Activated T-cell treated with anti-CD3 and anti-CD28 coated beads, Interleukin-2, amount 50 U/mL, for 72 hours (primary cell): ENCODE data around the gene GLYATL2. TPM values are rescaled to one million over a fixed set of nuclear protein-coding genes. Genes with fewer than 3 reads are reported as not detected.
A peak's percentile ranks its signal among the peaks of the same experiment; 100 is the strongest.

Experiments
- ATAC-seq, 2 donors: fragments of 150-1000 bp; cut with Tn5 transposase; replicated peaks in 1 of 2; 2 replicates each; pipeline ENCODE4 v1.10.0; 2021; ENCODE audit warnings: moderate library complexity in 2 of 2, mild to moderate bottlenecking in 1 of 2
- DNase-seq, 2 donors: peaks; one replicate each; pipeline ENCODE4 v3.0.0; 2021 to 2022; ENCODE audit warnings: mixed read lengths in 1 of 2
- H3K27ac Mint-ChIP-seq: one replicate; pipeline ENCODE4 v1.8.0; 2022; ENCODE audit warnings: mild to moderate bottlenecking, moderate library complexity, mixed read lengths
- H3K27me3 Mint-ChIP-seq: one replicate; pipeline ENCODE4 v1.8.0; 2022; ENCODE audit warnings: low read depth, mixed read lengths
- H3K36me3 Mint-ChIP-seq, 2 donors: one replicate each; pipeline ENCODE4 v1.8.0; 2022; ENCODE audit warnings: mixed read lengths in 2 of 2, mild to moderate bottlenecking in 1 of 2; ENCODE audit not compliant: insufficient read depth in 2 of 2
- H3K4me1 Mint-ChIP-seq: one replicate; pipeline ENCODE4 v1.8.0; 2022; ENCODE audit warnings: low read depth, mixed read lengths
- H3K4me3 Mint-ChIP-seq, 2 donors: one replicate each; pipeline ENCODE4 v1.8.0; 2022; ENCODE audit warnings: mild to moderate bottlenecking in 2 of 2, mixed read lengths in 2 of 2, moderate library complexity in 2 of 2
- H3K9me3 Mint-ChIP-seq, 2 donors: one replicate each; pipeline ENCODE4 v1.8.0; 2022; ENCODE audit warnings: mixed read lengths in 2 of 2
- total RNA-seq, 2 donors: library from RNA; stranded (reverse); gene quantifications; one replicate each; pipeline ENCODE4 v1.2.3, GENCODE V29; 2022

Gene GLYATL2
- not detected for total RNA-seq

- no peaks in the 10 kb centered on the region for H3K9me3 Mint-ChIP-seq
- H3K27me3 Mint-ChIP-seq = peaks cover 24% of the 10 kb centered on the region
- H3K4me1 Mint-ChIP-seq = no peaks in the 10 kb centered on the region
- no peaks in the 10 kb centered on the region for H3K36me3 Mint-ChIP-seq
- no peak within 1 kb of the TSS for H3K27ac Mint-ChIP-seq
- H3K4me3 Mint-ChIP-seq = no peak within 1 kb of the TSS
- ATAC-seq = no peak
- no peak for DNase-seq
These were observed at the start of gene GLYATL2 for GRCh38 chr11:58844361-58845005. TSS of gene GLYATL2 (minus strand) at chr11:58844704. CDS start at chr11:58839612, 5,092 bp downstream.

GRCh38 chr11:58893899-58894298 lies 49.4 kb upstream of the GLYATL2 start:
- DNase-seq (no peak), ATAC-seq (no peak)
- no peaks in the 10 kb centered on the region for H3K4me1 Mint-ChIP-seq
- no peaks in the 10 kb centered on the region for H3K9me3 Mint-ChIP-seq
- no peaks in the 10 kb centered on the region for H3K36me3 Mint-ChIP-seq
- no peak overlapping the region for H3K4me3 Mint-ChIP-seq
- no peak overlapping the region for H3K27ac Mint-ChIP-seq
- peaks cover 32% of the 10 kb centered on the region for H3K27me3 Mint-ChIP-seq

DNA sequence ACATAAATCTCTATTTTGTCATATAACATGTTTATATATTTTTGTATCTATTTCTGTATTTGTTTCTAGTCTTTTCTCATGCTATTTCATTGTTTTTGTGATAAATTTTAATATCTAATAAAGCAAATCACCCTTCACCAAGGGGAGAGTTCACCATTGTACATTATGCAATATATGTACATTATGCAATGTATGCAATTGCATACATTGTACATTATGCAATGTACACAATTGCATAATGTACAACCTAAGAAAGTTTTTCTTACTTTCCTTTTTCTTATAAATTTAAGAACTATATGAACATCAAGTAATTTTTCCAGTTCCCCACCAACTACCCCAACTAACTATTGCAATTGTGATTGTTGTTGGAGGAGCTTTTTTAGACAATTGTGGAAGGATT lies 44.1 kb upstream of the GLYATL2 start:
- DNase-seq = no peak
- Mint-ChIP-seq H3K36me3 (no peaks in the 10 kb centered on the region), H3K4me1 (no peaks in the 10 kb centered on the region), H3K9me3 (no peaks in the 10 kb centered on the region), H3K4me3 (no peak overlapping the region), H3K27me3 (peaks cover 32% of the 10 kb centered on the region), H3K27ac (no peak overlapping the region)
- no peak for ATAC-seq

- Mint-ChIP-seq H3K27me3 (peaks cover 29% of the 10 kb centered on the region), H3K9me3 (peaks cover 0 to 2% of the 10 kb centered on the region in 2 donors), H3K27ac (no peak overlapping the region), H3K4me3 (no peak overlapping the region), H3K4me1 (no peaks in the 10 kb centered on the region), H3K36me3 (no peaks in the 10 kb centered on the region)
- DNase-seq (no peak), ATAC-seq (no peak)
These were observed 42.9 kb upstream of the GLYATL2 start for GRCh38 chr11:58887452-58887851.

DNA sequence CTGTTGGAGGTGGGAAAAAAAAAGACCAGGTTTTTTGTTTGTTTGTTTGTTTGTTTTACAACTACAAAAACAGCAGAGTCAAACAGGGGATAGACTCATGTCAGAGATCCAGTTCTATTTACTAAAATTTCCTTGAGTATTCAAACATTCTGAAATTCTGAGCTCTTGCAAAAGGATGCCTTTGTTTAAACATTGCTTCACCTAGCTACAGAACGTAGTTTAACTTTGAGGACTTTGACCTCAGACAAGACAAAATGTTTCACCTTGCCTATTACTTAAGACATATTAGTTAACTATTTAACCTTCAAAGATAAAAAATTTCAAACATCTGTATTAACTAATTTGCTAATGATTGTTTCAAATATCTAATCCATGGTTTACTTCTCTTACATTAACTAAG lies 36.1 kb upstream of the GLYATL2 start:
- H3K27me3 Mint-ChIP-seq = no peaks in the 10 kb centered on the region
- no peak for ATAC-seq

DNA sequence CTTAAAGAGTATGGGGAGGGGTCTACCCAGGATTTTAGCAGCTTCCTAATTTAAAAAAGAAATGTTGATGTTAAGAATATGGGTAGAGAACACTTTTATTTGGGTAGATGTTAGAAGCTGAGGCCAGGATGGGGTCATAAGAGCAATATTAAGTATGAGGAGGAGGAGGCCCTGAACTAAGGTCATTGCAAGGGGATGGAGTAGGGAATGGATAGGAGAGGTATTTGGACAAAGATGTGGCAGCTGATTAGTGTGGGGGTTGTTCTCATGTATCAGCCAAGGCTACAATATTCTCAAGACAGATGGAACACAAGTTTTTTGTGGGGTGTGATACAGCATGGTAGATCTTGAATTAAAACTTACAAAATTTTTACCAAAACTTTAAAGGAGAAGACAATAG lies 35.7 kb upstream of the GLYATL2 start:
- H3K27me3 Mint-ChIP-seq = no peaks in the 10 kb centered on the region
- H3K36me3 Mint-ChIP-seq = no peaks in the 10 kb centered on the region
- DNase-seq (no peak), ATAC-seq (no peak)
- no peaks in the 10 kb centered on the region for H3K4me1 Mint-ChIP-seq
- peaks cover 0 to 5% of the 10 kb centered on the region in 2 donors for H3K9me3 Mint-ChIP-seq
- H3K27ac Mint-ChIP-seq = no peak overlapping the region
- no peak overlapping the region for H3K4me3 Mint-ChIP-seq

More for the DNA sequence above, 36.1 kb upstream of the GLYATL2 start:
- H3K9me3 Mint-ChIP-seq = peaks cover 0 to 5% of the 10 kb centered on the region in 2 donors
- no peak for DNase-seq
- H3K27ac Mint-ChIP-seq = no peak overlapping the region
- H3K4me1 Mint-ChIP-seq = no peaks in the 10 kb centered on the region
- no peak overlapping the region for H3K4me3 Mint-ChIP-seq
- H3K36me3 Mint-ChIP-seq = no peaks in the 10 kb centered on the region

- ATAC-seq = peak in 1 of 2 donors; percentile 19
- no peak overlapping the region for H3K27ac Mint-ChIP-seq
- no peaks in the 10 kb centered on the region for H3K4me1 Mint-ChIP-seq
- peaks cover 0 to under 1% of the 10 kb centered on the region in 2 donors for H3K36me3 Mint-ChIP-seq
- peaks cover 0 to 8% of the 10 kb centered on the region in 2 donors for H3K9me3 Mint-ChIP-seq
- peaks cover 11% of the 10 kb centered on the region for H3K27me3 Mint-ChIP-seq
- DNase-seq = no peak
- H3K4me3 Mint-ChIP-seq = no peak overlapping the region
These were observed 23.1 kb upstream of the GLYATL2 start for GRCh38 chr11:58867556-58867955.

DNA sequence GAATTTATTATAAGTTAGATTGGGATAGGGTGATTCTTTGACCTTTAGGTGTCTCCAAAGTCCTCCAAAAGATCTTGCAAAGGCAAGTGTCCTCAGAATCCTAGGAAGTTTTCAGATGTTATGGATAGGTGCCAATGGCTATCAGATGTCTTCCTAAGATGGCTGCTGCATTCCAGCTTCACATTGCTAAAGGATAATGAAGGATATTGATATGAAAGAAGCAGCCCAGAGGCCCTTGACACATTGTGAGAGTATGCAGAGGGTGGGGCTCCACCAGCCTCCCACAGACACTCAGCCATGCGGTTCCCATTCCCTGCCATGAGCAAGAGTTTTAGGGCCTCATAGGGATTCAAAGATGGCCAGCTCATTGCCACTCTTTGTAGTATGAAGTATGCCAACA lies 22.3 kb upstream of the GLYATL2 start:
- Mint-ChIP-seq H3K4me3 (no peak overlapping the region), H3K27ac (no peak overlapping the region), H3K27me3 (peaks cover 16% of the 10 kb centered on the region)

GRCh38 chr11:58864335-58864734 lies 19.8 kb upstream of the GLYATL2 start:
- Mint-ChIP-seq H3K36me3 (peaks cover 2 to 8% of the 10 kb centered on the region in 2 donors), H3K4me3 (no peak overlapping the region), H3K4me1 (no peaks in the 10 kb centered on the region), H3K27ac (no peak overlapping the region), H3K27me3 (peaks cover 24% of the 10 kb centered on the region), H3K9me3 (peaks cover 3 to 10% of the 10 kb centered on the region in 2 donors)
- no peak for ATAC-seq
- DNase-seq = no peak

More for the DNA sequence above, 22.3 kb upstream of the GLYATL2 start:
- ATAC-seq (no peak), DNase-seq (no peak)
- Mint-ChIP-seq H3K36me3 (peaks cover 2 to 8% of the 10 kb centered on the region in 2 donors), H3K4me1 (no peaks in the 10 kb centered on the region), H3K9me3 (peaks cover 3 to 10% of the 10 kb centered on the region in 2 donors)

- ATAC-seq (no peak), DNase-seq (no peak)
- Mint-ChIP-seq H3K36me3 (peaks cover 2 to 8% of the 10 kb centered on the region in 2 donors), H3K27me3 (peaks cover 29% of the 10 kb centered on the region), H3K4me1 (no peaks in the 10 kb centered on the region), H3K9me3 (peaks cover 3 to 10% of the 10 kb centered on the region in 2 donors), H3K4me3 (no peak overlapping the region), H3K27ac (no peak overlapping the region)
These were observed 19.2 kb upstream of the GLYATL2 start for GRCh38 chr11:58863697-58864096.

- Mint-ChIP-seq H3K4me1 (no peaks in the 10 kb centered on the region), H3K4me3 (no peak overlapping the region), H3K27ac (no peak overlapping the region), H3K9me3 (peaks cover 3 to 10% of the 10 kb centered on the region in 2 donors), H3K27me3 (peaks cover 37% of the 10 kb centered on the region), H3K36me3 (peaks cover 2 to 8% of the 10 kb centered on the region in 2 donors)
- no peak for DNase-seq
- ATAC-seq = no peak
These were observed 17.0 kb upstream of the GLYATL2 start for GRCh38 chr11:58861533-58861932.

GRCh38 chr11:58856806-58857205 lies 12.3 kb upstream of the GLYATL2 start:
- DNase-seq (no peak), ATAC-seq (no peak)

DNA sequence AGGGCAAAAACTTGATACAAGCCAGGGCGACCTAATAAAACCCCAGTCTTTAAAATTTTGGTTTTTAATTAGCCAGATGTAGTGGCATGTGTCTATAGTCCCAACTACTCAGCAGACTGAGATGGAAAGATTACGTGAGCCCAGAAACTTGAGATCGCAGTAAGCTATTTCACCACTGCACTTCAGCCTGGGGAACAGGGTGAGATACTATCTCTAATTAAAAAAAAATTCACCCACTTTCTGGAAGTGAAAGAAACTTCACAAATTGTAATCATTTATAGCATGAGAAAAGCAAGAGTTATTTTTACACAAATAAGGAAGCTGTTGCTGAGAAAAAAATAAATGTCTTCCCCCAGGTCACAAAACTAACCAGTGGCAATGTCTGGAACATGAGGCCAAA lies 882 bp upstream of the GLYATL2 start:
- H3K27me3 Mint-ChIP-seq = peaks cover 20% of the 10 kb centered on the region
- ATAC-seq = no peak

More at GRCh38 chr11:58856806-58857205, 12.3 kb upstream of the GLYATL2 start:
- Mint-ChIP-seq H3K9me3 (no peaks in the 10 kb centered on the region), H3K36me3 (no peaks in the 10 kb centered on the region), H3K4me1 (no peaks in the 10 kb centered on the region), H3K27me3 (peaks cover 30% of the 10 kb centered on the region), H3K4me3 (no peak overlapping the region), H3K27ac (no peak overlapping the region)

More for the DNA sequence above, 882 bp upstream of the GLYATL2 start:
- Mint-ChIP-seq H3K9me3 (no peaks in the 10 kb centered on the region), H3K4me1 (no peaks in the 10 kb centered on the region), H3K36me3 (no peaks in the 10 kb centered on the region), H3K27ac (no peak overlapping the region), H3K4me3 (no peak overlapping the region)
- DNase-seq = no peak
